ENCODE measurements around the gene EXOC1. TPM values are rescaled to one million over a fixed set of nuclear protein-coding genes. Genes with fewer than 3 reads are reported as not detected.

The EXOC1 gene
- total RNA-seq, 1 donor from 2014 or later: 20.4 TPM

DNA sequence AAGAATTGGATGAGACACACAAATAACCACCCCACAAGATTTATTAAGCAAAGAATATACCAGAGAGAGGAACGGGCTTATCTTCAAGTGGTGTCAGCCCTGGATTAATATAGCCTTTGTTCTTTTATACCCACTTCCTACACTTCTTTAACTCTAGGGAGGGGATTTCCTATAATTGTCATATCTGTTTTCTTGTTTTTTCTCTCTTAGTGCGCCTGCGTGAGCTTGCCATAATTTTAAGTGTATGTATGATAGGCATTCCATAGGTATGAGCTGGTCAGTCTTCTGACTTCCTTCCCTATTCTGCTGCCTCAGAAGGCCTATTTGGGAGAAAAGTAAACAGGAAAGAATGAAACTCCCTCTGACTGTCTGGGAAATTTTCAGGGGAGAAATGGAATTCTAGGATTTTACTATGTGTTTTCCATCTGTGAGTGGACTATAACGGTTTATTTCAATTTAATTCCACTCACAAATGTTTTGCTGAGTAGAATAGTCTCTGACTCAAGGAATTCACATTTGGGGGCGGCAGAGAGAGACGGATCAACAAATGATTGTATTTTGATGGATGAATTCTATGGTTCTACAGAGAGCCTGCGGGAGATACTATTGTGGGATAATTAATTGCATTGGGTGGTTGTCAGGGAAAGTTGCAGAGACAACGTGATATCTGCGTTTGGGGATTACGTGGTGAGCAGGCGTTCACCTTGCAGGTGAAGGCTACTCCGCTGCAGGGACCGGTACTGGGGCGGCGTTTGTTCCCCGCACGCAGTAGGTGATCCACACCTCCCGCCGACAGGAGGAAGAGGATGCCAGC lies 94.7 kb downstream of the EXOC1 start:
- peaks cover 30% of the 10 kb centered on the region for H3K4me1 Mint-ChIP-seq (ENCODE audit: low read depth)

DNA sequence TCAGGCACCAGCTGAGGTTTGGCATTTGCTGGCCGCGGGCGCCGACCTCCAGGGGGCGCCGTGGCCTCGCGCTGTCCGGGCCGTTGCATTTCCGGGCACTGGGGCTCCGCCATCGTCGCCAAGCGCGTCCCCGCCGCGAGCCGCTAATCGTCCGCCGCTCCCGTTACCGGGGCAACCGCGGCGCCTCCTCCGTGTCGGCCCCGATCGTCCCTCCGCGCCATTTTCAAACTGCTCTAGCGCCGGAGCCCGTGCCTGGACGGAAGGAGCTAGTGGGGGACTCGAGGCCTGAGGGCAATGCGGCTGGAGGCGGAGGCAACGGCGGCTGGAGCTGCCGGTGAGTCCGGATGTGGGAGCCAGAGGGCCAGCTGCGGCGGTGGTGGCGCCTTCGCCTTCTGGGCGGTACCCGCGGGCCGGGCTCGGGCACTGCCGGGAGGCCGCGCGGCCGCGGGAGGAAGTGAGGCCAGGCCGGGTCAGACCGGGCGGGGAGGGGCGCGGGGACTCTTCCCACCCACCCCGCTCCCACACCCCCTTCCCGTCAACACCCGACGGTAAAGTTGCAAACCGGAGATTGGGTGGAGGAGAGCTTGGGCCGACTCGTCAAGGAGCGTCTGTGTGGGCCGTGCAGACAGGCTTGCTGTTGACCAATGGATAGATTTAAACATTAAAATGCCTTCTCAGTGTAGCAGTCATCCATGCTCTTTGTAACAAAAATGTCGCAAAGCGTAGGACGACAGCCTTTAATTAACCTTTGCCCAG lies 95.5 kb downstream of the EXOC1 start, which contains the start of gene CEP135:
CEP135 (plus strand) TSS at position 220 of the 756 bp plus-strand sequence. CDS start 3,186 bp downstream, outside the sequence.
- Mint-ChIP-seq H3K9me3 (no peaks in the 10 kb centered on the region), H3K4me3 (ENCODE audit: low read depth) (peak within 1 kb of the TSS; percentile 83), H3K36me3 (ENCODE audit: low read depth) (peaks cover 21% of the 10 kb centered on the region), H3K4me1 (ENCODE audit: low read depth) (peaks cover 30% of the 10 kb centered on the region), H3K27ac (peak within 1 kb of the TSS; percentile 93), H3K27me3 (ENCODE audit: low read depth) (no peaks in the 10 kb centered on the region)
- intact Hi-C loops (cut with micrococcal nuclease): loop anchor here (1.0 to 10.0 kb wide), 14 partner anchors 42 to 1887 kb away; partner anchors contain the start of genes AASDH, CHIC2, CLOCK and EXOC1
- DNase-seq (ENCODE audit: low spot score): peak; percentile 91

More for the DNA sequence above, 94.7 kb downstream of the EXOC1 start:
- Mint-ChIP-seq H3K9me3 (no peaks in the 10 kb centered on the region), H3K4me3 (ENCODE audit: low read depth) (peak overlapping the region; percentile 83), H3K36me3 (ENCODE audit: low read depth) (peaks cover 17% of the 10 kb centered on the region), H3K27ac (peak overlapping the region; percentile 93), H3K27me3 (ENCODE audit: low read depth) (no peaks in the 10 kb centered on the region)
- DNase-seq (ENCODE audit: low spot score): peak; percentile 40
- intact Hi-C loops (cut with micrococcal nuclease): loop anchor here (1.0 to 10.0 kb wide), 14 partner anchors 41 to 1886 kb away; partner anchors contain the start of genes AASDH, CHIC2, CLOCK and EXOC1

GRCh38 chr4:55949482-55949802 lies 96.0 kb downstream of the EXOC1 start:
- Mint-ChIP-seq H3K4me3 (ENCODE audit: low read depth) (peak overlapping the region; percentile 83), H3K27ac (peak overlapping the region; percentile 93), H3K27me3 (ENCODE audit: low read depth) (no peaks in the 10 kb centered on the region), H3K36me3 (ENCODE audit: low read depth) (peaks cover 25% of the 10 kb centered on the region), H3K4me1 (ENCODE audit: low read depth) (peaks cover 30% of the 10 kb centered on the region), H3K9me3 (no peaks in the 10 kb centered on the region)
- no peak for DNase-seq (ENCODE audit: low spot score)
- intact Hi-C loops (cut with micrococcal nuclease): loop anchor here (2.0 to 10.0 kb wide), 9 partner anchors 97 to 1887 kb away; partner anchors contain the start of genes CHIC2, CLOCK, EXOC1 and NOA1

DNA sequence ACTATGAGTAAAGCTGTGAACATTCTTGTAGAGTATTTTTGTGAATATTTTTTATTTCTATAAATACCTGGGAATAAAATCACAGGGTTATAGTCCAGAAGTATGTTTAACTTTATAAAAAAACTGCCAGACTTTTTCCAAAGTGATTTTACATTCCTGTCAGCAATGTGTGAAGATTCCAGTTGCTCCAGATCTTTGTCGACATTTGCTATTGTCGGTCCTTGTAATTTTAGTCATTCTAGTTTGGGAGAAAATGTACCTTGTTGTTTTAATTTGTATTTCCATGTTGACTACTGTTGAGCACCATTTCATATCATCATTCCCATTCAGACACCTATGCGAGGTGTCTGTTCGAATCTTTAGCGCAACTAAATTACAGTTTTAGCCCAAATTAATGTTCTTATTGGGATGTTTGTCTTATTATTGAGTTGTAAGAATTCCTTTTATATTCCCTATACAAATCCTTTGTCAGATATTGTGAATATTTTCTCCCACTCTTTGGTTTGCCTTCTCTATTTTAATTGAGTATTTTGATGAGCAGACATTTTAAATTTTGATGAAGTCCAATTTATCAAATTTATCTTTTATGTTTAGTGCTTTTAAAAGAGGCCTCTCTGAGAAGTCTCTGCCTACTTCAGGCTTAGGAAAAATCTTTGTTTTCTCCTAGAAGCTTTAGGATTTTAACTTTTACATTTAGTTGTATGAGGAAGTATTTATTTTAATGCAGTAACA lies 97.9 kb downstream of the EXOC1 start:
- H3K36me3 Mint-ChIP-seq (ENCODE audit: low read depth): peaks cover 38% of the 10 kb centered on the region
- no peak overlapping the region for H3K4me3 Mint-ChIP-seq (ENCODE audit: low read depth)
- no peaks in the 10 kb centered on the region for H3K9me3 Mint-ChIP-seq
- DNase-seq (ENCODE audit: low spot score): no peak
- no peaks in the 10 kb centered on the region for H3K27me3 Mint-ChIP-seq (ENCODE audit: low read depth)
- no peak overlapping the region for H3K27ac Mint-ChIP-seq
- H3K4me1 Mint-ChIP-seq (ENCODE audit: low read depth): peaks cover 30% of the 10 kb centered on the region
- intact Hi-C loops (cut with micrococcal nuclease): no loop called here

Other genes starting within 250 kb of the EXOC1 start
- gene NMU, start 217.3 kb upstream of the EXOC1 start, total RNA-seq: 0.25 TPM in 1 of 2 replicates, not detected in the other
- gene EXOC1L, start 33.9 kb upstream of the EXOC1 start, total RNA-seq: not detected in 2 replicates
- gene CEP135, start 95.3 kb downstream of the EXOC1 start, total RNA-seq: 13.3 and 15.7 TPM in 2 replicates